K562 (cell line): ENCODE results near the gene SPHK1. TPM values are rescaled to one million over a fixed set of nuclear protein-coding genes. Genes with fewer than 3 reads are reported as not detected.

Experiments
- ATF7 ChIP-seq: fragments of 450-650 bp; IDR thresholded peaks from 2 replicates; pipeline ENCODE4 v1.7.1; 2014; ENCODE audit warnings: mild to moderate bottlenecking, moderate library complexity
- ERF ChIP-seq: fragments of 450-650 bp; formaldehyde crosslinking; IDR thresholded peaks from 2 replicates; pipeline ENCODE4 v1.4.0; 2020; ENCODE audit warnings: mild to moderate bottlenecking, mixed read lengths
- FOXJ2 ChIP-seq: fragments of 200-800 bp; sonication (Bioruptor generic); IDR thresholded peaks from 2 replicates; pipeline ENCODE4 v1.6.1; 2016; ENCODE audit warnings: missing genetic modification characterization, missing compliant biosample characterization
- HEY1 ChIP-seq: fragments of 250-450 bp; sonication (Bioruptor Pico); IDR thresholded peaks from 2 replicates; pipeline ENCODE4 v1.5.0; 2020; ENCODE audit warnings: mild to moderate bottlenecking, moderate library complexity, borderline replicate concordance
- LARP7 ChIP-seq: fragments of 450-650 bp; IDR thresholded peaks from 2 replicates; pipeline ENCODE4 v1.6.1; 2016
- MAFF ChIP-seq: IDR thresholded peaks from 2 replicates; pipeline ENCODE4 v1.6.1; 2012; ENCODE audit warnings: low read length, improper control_type of control experiment
- MCM7 ChIP-seq, 2 experiments: fragments of 450-650 bp; IDR thresholded peaks; 2 replicates each; pipeline ENCODE4 v1.6.1; 2016 to 2018
- NR2F6 ChIP-seq: fragments of 450-650 bp; formaldehyde crosslinking; IDR thresholded peaks from 2 replicates; pipeline ENCODE4 v1.4.0; 2020; ENCODE audit warnings: mild to moderate bottlenecking
- PTRF ChIP-seq: fragments of 450-650 bp; IDR thresholded peaks from 2 replicates; pipeline ENCODE4 v1.6.1; 2016; ENCODE audit warnings: mild to moderate bottlenecking, missing genetic modification characterization, missing compliant biosample characterization
- ZC3H11A ChIP-seq: IDR thresholded peaks from 2 replicates; pipeline ENCODE4 v1.6.1; 2012; ENCODE audit warnings: low read depth, low read length, improper control_type of control experiment
- ZNF133 ChIP-seq: fragments of 250-450 bp; sonication (Bioruptor Pico); IDR thresholded peaks from 2 replicates; pipeline ENCODE4 v1.4.0; 2020; ENCODE audit warnings: mild to moderate bottlenecking
- polyA plus RNA-seq, 8 experiments: library from polyadenylated mRNA; depleted of rRNA in 4 of 8; stranded (reverse) in 5 of 8; unstranded in 3 of 8; fragments of >200 nt; fragmentation: Nextera tagmentation in 2 of 8; fragmentation: Illumina TruSeq in 1 of 8; extraction: Ambion mirVana in 2 of 8; extraction: Trizol in 1 of 8; gene quantifications; 2 replicates each; pipeline versions ENCODE4 v1.2.1 to v1.2.3, GENCODE V29; 2011 to 2014; ENCODE audit warnings: inconsistent platforms in 1 of 8, missing spikeins in 1 of 8
- total RNA-seq, 7 experiments: library from RNA; depleted of rRNA in 6 of 7; stranded (reverse); fragments of >200 nt in 6 of 7; fragmentation: Illumina TruSeq in 2 of 7; extraction: Trizol in 2 of 7; gene quantifications; 2 replicates each; pipeline versions ENCODE4 v1.2.1 to v1.2.3, GENCODE V29; 2011 to 2021; ENCODE audit warnings: low replicate concordance in 1 of 7
- TF ChIP-seq, protein P1 (sequence below): fragments of 250-450 bp; sonication (Bioruptor Pico); IDR thresholded peaks from 2 replicates; pipeline ENCODE4 v1.9.0; 2021; ENCODE audit warnings: mild to moderate bottlenecking, inconsistent platforms
- TF ChIP-seq, protein P2 (sequence below): sonication (generic); formaldehyde crosslinking; IDR thresholded peaks from 2 replicates; pipeline ENCODE4 v1.8.1; 2023; ENCODE audit warnings: mild to moderate bottlenecking, missing genetic modification reagents, moderate library complexity
- TF ChIP-seq, protein P3 (sequence below), 3 experiments: fragments of 200-800 bp in 1 of 3; fragments of 250-450 bp in 1 of 3; fragments of 450-650 bp in 1 of 3; sonication (Bioruptor Pico) in 1 of 3; sonication (Bioruptor generic) in 1 of 3; formaldehyde crosslinking in 1 of 3; IDR thresholded peaks; 2 replicates each; pipeline versions ENCODE4 v1.6.1 to v1.8.0; 2016 to 2022; ENCODE audit warnings: mild to moderate bottlenecking in 2 of 3, missing genetic modification characterization in 2 of 3, missing compliant biosample characterization in 1 of 3, moderate library complexity in 1 of 3
- TF ChIP-seq, protein P4 (sequence below): sonication (generic); formaldehyde crosslinking; IDR thresholded peaks from 2 replicates; pipeline ENCODE4 v1.8.0; 2023; ENCODE audit warnings: missing genetic modification reagents, mild to moderate bottlenecking, borderline replicate concordance

SPHK1 gene
- total and polyA plus RNA-seq, 9 of the 15 experiments (the other 6 are each of a cell fraction or from before 2014, with no cell fraction given), result 0.21 to 60.3 (median 14.5) TPM

DNA sequence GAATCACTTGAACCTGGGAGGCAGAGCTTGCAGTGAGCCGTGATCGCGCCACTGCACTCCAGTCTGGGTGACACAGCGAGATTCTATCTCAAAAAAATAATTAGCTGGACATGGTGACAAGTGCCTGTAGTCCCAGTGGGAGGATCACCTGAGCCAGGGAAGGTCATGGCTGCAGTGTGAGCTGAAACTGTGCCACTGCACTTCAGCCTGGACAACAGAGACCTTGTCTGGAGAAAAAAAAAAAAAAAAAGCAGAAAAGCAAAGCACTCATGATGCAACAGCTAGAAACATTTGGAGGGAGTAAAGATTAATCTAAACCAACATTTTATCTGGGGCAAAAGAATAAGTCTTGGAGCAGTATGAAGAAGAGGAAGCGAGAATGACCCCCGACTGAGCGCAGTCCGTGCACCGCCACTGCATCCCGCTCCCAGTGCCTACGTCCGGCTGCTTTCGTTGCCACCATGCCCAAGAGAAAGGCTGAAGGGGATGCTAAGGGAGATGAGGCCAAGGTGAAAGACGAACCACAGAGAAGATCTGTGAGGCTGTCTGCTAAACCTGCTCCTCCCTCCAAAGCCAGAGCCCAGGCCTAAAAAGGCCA, 38.9 kb upstream of the SPHK1 start (continued):
- TF ChIP-seq, protein P1, sequence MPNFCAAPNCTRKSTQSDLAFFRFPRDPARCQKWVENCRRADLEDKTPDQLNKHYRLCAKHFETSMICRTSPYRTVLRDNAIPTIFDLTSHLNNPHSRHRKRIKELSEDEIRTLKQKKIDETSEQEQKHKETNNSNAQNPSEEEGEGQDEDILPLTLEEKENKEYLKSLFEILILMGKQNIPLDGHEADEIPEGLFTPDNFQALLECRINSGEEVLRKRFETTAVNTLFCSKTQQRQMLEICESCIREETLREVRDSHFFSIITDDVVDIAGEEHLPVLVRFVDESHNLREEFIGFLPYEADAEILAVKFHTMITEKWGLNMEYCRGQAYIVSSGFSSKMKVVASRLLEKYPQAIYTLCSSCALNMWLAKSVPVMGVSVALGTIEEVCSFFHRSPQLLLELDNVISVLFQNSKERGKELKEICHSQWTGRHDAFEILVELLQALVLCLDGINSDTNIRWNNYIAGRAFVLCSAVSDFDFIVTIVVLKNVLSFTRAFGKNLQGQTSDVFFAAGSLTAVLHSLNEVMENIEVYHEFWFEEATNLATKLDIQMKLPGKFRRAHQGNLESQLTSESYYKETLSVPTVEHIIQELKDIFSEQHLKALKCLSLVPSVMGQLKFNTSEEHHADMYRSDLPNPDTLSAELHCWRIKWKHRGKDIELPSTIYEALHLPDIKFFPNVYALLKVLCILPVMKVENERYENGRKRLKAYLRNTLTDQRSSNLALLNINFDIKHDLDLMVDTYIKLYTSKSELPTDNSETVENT, result no peak
- TF ChIP-seq NR2F6 (CRISPR knock-in tag) (no peak), MAFF (peak; percentile 43; the same call in 1 of the 2 replicates), ATF7 (peak; percentile 85), ZNF133 (CRISPR knock-in tag) (no peak), ZC3H11A (no peak), FOXJ2 (tag) (no peak), MCM7 (IDR thresholded peaks at IDR 0.05) (no peak), LARP7 (no peak), PTRF (tag) (no peak), HEY1 (CRISPR knock-in tag) (no peak), ERF (no peak)
- TF ChIP-seq, protein P2, sequence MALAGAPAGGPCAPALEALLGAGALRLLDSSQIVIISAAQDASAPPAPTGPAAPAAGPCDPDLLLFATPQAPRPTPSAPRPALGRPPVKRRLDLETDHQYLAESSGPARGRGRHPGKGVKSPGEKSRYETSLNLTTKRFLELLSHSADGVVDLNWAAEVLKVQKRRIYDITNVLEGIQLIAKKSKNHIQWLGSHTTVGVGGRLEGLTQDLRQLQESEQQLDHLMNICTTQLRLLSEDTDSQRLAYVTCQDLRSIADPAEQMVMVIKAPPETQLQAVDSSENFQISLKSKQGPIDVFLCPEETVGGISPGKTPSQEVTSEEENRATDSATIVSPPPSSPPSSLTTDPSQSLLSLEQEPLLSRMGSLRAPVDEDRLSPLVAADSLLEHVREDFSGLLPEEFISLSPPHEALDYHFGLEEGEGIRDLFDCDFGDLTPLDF (CRISPR knock-in tag), result no peak
- TF ChIP-seq, protein P3, sequence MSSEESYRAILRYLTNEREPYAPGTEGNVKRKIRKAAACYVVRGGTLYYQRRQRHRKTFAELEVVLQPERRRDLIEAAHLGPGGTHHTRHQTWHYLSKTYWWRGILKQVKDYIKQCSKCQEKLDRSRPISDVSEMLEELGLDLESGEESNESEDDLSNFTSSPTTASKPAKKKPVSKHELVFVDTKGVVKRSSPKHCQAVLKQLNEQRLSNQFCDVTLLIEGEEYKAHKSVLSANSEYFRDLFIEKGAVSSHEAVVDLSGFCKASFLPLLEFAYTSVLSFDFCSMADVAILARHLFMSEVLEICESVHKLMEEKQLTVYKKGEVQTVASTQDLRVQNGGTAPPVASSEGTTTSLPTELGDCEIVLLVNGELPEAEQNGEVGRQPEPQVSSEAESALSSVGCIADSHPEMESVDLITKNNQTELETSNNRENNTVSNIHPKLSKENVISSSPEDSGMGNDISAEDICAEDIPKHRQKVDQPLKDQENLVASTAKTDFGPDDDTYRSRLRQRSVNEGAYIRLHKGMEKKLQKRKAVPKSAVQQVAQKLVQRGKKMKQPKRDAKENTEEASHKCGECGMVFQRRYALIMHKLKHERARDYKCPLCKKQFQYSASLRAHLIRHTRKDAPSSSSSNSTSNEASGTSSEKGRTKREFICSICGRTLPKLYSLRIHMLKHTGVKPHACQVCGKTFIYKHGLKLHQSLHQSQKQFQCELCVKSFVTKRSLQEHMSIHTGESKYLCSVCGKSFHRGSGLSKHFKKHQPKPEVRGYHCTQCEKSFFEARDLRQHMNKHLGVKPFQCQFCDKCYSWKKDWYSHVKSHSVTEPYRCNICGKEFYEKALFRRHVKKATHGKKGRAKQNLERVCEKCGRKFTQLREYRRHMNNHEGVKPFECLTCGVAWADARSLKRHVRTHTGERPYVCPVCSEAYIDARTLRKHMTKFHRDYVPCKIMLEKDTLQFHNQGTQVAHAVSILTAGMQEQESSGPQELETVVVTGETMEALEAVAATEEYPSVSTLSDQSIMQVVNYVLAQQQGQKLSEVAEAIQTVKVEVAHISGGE (CRISPR knock-in tag; IDR thresholded peaks at IDR 0.05), result no peak
- TF ChIP-seq, protein P4, sequence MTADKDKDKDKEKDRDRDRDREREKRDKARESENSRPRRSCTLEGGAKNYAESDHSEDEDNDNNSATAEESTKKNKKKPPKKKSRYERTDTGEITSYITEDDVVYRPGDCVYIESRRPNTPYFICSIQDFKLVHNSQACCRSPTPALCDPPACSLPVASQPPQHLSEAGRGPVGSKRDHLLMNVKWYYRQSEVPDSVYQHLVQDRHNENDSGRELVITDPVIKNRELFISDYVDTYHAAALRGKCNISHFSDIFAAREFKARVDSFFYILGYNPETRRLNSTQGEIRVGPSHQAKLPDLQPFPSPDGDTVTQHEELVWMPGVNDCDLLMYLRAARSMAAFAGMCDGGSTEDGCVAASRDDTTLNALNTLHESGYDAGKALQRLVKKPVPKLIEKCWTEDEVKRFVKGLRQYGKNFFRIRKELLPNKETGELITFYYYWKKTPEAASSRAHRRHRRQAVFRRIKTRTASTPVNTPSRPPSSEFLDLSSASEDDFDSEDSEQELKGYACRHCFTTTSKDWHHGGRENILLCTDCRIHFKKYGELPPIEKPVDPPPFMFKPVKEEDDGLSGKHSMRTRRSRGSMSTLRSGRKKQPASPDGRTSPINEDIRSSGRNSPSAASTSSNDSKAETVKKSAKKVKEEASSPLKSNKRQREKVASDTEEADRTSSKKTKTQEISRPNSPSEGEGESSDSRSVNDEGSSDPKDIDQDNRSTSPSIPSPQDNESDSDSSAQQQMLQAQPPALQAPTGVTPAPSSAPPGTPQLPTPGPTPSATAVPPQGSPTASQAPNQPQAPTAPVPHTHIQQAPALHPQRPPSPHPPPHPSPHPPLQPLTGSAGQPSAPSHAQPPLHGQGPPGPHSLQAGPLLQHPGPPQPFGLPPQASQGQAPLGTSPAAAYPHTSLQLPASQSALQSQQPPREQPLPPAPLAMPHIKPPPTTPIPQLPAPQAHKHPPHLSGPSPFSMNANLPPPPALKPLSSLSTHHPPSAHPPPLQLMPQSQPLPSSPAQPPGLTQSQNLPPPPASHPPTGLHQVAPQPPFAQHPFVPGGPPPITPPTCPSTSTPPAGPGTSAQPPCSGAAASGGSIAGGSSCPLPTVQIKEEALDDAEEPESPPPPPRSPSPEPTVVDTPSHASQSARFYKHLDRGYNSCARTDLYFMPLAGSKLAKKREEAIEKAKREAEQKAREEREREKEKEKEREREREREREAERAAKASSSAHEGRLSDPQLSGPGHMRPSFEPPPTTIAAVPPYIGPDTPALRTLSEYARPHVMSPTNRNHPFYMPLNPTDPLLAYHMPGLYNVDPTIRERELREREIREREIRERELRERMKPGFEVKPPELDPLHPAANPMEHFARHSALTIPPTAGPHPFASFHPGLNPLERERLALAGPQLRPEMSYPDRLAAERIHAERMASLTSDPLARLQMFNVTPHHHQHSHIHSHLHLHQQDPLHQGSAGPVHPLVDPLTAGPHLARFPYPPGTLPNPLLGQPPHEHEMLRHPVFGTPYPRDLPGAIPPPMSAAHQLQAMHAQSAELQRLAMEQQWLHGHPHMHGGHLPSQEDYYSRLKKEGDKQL, result no peak
